Measurements from ENCODE around the gene KDM2B.

- TF ChIP-seq CTCF (IDR thresholded peaks at IDR 0.05; ENCODE audit: poor library complexity), result no peak
- no peak for TF ChIP-seq EZH2 (IDR thresholded peaks at IDR 0.05; ENCODE audit: borderline replicate concordance)
These were observed 180.3 kb downstream of the KDM2B start for GRCh38 chr12:121400332-121401139.
